GM18508 (cell line): ENCODE measurements around the gene UBE2D2.
A peak's percentile ranks its signal among the peaks of the same experiment; 100 is the strongest.

ENCODE experiments used
- ATAC-seq: cut with Tn5 transposase; IDR thresholded peaks from one replicate; pipeline ENCODE4 v1.9.1; 2021; ENCODE audit warnings: moderate number of reproducible peaks; ENCODE audit not compliant: insufficient read depth, unreplicated experiment

UBE2D2 gene

DNA sequence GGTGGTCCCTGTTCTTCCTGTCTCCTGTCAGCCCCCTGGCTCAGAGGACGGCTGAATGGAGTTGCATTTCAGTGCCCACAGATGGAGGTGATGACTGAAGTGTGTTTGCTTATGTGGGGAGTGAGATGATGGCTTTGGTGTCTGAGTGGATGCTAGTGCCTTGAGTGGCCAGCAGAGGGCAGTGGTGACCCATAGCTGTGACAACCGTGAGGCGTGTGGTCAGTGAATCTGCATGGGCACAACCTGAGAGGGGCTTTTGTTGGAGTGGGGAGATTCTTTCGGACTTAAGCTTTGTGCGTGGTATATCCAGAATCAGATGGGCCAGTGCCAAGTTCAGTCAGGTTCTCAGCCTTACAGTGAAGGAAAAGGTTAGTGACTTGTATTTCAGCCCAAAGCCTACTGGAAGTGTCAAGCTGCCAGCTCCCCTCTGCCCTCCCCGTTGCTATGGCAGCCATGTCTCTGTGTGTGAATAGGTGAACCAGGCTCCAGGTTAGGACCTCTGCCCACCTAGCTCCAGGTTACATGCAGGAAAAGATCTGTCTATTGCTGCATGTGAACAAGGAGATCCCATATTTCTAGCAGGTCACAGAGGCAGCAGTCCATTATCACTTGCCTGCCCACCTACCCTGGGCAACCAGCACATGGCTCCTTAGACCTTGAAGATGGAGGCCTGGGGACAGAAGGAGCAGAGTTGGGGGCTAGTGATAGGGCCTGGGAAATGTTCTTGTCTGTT lies 72.3 kb downstream of the UBE2D2 start:
- no peak for ATAC-seq

- ATAC-seq = no peak
Measured at GRCh38 chr5:139634028-139634325, 72.8 kb downstream of the UBE2D2 start.

GRCh38 chr5:139634541-139634940 lies 73.4 kb downstream of the UBE2D2 start:
- ATAC-seq = no peak

- no peak for ATAC-seq
Measured at GRCh38 chr5:139635191-139635590, 74.1 kb downstream of the UBE2D2 start.

GRCh38 chr5:139635606-139636206 lies 74.6 kb downstream of the UBE2D2 start:
- ATAC-seq = no peak

- ATAC-seq = peak; percentile 68
Measured at GRCh38 chr5:139636207-139636792, 75.2 kb downstream of the UBE2D2 start.

DNA sequence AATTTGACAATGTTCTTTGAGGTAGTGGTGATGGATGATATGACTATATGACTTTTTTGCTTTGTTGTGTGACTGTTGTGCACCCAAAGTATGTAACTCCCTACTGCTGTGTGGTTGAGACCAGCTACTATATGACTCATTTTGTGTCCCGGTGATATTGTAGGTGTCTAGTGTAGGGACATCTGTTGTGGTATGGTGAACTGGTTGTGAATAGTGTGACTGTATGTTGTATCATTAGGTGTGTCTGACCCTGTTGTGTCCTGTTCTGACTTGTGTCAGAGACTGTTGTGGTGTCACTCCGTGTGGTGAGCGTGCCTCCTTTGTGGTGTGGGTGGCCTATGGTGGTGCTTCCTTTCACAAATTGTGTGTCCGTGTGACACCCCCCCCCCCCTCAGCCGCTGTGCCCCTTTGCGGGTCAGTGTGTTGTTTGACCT lies 75.9 kb downstream of the UBE2D2 start:
- ATAC-seq = peak; percentile 24

DNA sequence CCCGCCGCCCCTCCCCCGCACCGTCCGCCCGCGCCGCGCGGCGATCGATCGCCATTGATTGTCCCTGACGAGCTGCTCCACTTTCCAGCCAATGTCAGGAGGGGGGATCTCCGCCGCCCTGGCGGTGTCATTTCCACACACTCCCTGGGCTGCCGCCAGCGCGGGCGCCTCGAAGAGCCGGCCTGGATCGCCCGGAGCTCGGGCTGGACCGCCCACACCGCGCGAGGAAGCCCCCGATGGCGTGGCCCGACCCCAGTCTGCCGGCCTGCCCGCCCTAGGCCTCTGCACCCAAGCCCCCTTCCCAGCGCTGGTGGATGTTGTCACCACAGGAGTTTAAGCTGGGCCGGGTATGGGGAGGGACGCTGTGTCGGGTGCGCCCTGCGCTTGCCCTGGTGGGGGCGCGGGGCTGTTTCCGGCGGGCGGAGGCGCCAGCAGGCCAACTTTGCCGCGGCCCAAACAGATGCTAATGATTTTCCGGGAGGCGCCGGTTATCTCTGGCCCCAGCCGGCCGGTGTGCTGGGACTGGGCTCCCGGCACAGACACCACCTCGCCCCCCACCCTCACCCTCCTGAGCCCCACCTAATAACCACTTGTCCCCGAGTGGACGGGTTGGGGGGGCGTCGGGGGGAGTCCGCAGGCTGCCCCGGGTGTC lies 76.4 kb downstream of the UBE2D2 start:
- no peak for ATAC-seq

GRCh38 chr5:139638090-139638735 lies 77.1 kb downstream of the UBE2D2 start:
- no peak for ATAC-seq

GRCh38 chr5:139638736-139639618 lies 77.8 kb downstream of the UBE2D2 start:
- no peak for ATAC-seq

DNA sequence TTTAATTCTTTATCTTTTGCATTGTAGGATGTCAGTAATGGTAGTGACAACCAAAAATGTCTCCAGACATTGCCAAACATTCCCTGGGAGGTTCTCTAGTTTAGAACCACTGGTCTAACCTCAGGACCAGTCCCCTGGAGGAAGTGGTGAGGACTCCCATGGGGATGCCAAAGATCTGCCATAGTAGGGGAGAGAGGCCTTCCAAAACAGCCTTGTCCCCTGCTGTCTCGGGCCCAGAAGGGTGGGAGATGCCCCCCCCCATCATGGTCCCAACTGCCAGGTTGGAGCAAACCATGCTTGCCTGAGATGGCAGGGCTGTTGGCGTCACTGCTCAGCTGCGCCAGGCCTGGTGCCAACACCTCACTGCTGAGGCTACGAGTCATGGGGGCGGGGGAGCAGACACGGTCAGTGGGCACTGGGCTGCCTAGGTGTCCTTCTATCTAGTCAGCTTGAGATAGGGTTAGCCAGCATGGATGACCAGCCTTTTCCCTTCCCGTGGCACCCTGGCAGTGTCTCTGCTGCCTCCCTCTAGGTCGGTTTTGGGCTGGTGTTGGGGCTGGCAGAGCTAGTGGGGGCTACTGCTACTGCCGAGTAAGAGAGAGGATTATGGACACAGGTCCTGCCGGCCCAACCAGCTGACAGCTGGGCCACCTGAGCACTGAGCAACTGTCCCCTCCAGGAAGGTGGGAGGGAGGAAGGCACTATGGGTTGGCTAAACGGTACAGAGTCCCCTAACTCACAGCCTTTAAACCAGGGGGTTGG lies 78.7 kb downstream of the UBE2D2 start:
- no peak for ATAC-seq

- ATAC-seq = no peak
Measured at GRCh38 chr5:139640421-139641115, 79.4 kb downstream of the UBE2D2 start.

DNA sequence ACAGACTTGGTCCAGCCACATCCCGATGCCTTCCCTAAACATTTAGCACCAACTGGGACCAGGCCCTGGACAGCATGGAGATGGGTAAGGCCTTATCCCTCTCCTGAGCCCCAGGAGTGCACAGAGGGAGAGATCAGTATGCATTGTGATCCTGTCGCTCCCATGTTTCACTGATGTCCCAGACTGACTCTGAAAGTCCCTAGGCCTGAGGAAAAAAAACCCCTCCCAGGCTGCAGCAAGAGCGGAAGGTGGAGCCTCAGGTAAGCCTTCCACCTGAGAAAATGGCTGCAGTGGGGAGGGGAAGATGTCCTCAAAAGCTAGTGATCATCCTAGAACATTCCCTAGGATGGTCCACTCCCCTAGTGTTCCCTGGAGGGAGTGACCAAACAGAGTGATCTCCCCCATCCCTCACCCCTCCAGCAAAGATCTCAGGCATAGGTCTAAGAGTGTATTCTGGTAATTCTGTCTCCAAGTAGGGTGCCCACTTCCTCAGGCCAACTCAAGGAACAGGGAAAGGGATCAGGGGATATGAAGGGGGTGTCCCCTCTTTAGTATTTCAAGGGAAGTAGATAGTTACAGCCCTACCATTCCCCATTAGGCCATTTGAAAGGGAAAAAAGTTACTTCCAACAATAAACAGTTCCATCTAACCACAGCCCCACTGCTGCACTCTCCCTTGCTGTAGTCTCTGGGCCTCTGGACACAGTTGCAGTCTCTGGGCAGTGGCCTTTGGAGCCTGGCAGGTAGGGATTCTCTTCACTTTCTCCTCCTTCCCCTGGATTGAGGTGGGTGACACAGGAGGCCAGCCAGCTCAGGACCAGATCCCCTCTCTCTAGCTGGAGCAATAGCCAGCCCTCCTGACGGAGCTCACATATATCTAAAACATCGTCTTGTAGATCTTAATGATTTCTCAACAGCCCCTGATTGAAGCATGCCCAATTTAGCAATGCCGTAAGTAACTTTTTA lies 80.3 kb downstream of the UBE2D2 start:
- no peak for ATAC-seq

GRCh38 chr5:139642213-139642612 lies 81.1 kb downstream of the UBE2D2 start:
- no peak for ATAC-seq

GRCh38 chr5:139642891-139643871 lies 82.0 kb downstream of the UBE2D2 start:
- no peak for ATAC-seq

DNA sequence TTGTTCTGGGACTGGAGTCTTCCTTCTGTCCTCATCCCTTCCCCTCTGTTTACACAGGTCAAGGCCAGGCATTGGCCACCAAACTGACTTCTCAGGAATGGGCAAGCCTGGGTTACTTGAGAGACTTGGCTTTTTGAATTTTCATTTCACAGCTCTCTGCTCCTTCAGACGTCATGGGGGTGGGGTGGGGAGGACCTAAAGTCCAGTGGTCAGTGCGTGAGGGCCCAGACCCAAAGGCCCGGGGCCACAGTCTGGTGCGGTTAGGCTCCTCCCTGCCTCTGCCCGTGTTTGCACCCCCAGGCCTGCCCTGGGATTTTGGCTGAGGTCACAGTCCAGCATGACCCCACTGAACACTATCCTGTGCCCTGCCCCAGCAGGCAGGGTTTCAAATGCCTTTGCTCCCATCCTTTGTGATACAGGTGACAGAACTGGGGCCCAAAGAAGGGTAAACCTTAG lies 82.9 kb downstream of the UBE2D2 start:
- no peak for ATAC-seq
